HepG2 (cell line): ENCODE data around the gene PNMA8C. TPM values are rescaled to one million over a fixed set of nuclear protein-coding genes. Genes with fewer than 3 reads are reported as not detected.

Source experiments
- ATAC-seq: fragments of 200-7000 bp; cut with Tn5 transposase; 3 replicates; pipeline ENCODE4 v1.9.1; 2020; ENCODE audit warnings: mild to moderate bottlenecking, moderate library complexity
- BruUV-seq: library from RNA; stranded (reverse); fragments of 400-500 nt; replicated peaks from 2 replicates; lab custom pipeline; 2021; lab: Mats Ljungman, UMichigan
- CTCF ChIA-PET: fragments of 300-600 bp; formaldehyde crosslinking; extraction: SDS; loops from one replicate; lab custom pipeline; 2021; ENCODE audit warnings: low total read pairs, inconsistent platforms, low intra/inter-chr PET ratio; lab: Yijun Ruan, JAX
- POLR2A ChIA-PET: fragments of 350-600 bp; sonication (Branson Sonifier 250); formaldehyde crosslinking; loops from one replicate; lab custom pipeline; 2020; ENCODE audit warnings: antibody characterized with exemption, inconsistent platforms; lab: Yijun Ruan, JAX
- DNase-seq: peaks from one replicate; pipeline ENCODE4 v3.0.0-alpha.2; 2015; ENCODE audit warnings: low spot score
- FAIRE-seq: peaks from 3 replicates; lab custom pipeline; 2011; peaks lifted over from hg19 to GRCh38; lab: Jason Lieb, UNC
- H2AFZ ChIP-seq: one replicate; pipeline ENCODE4 v1.6.1; 2011; ENCODE audit warnings: low read length, inconsistent platforms
- H3K27ac ChIP-seq: fragments of 300-600 bp; 3 replicates; pipeline ENCODE4 v1.8.0; 2011; ENCODE audit warnings: mixed run types, mild to moderate bottlenecking, mixed read lengths, low read length, inconsistent platforms; ENCODE audit not compliant: insufficient read depth; ENCODE audit errors: extremely low read length
- H3K27me3 ChIP-seq, 2 experiments: fragments of 200-600 bp in 1 of 2; 2 replicates in 1 of 2; 3 replicates in 1 of 2; pipeline versions ENCODE4 v1.6.0 to v1.8.0; 2011; ENCODE audit warnings: low read length in 2 of 2, mild to moderate bottlenecking in 2 of 2, moderate library complexity in 2 of 2, inconsistent platforms in 1 of 2; ENCODE audit not compliant: insufficient read depth in 2 of 2, control insufficient read depth in 1 of 2
- H3K36me3 ChIP-seq, 2 experiments: fragments of 200-600 bp in 1 of 2; replicated peaks in 1 of 2; 2 replicates in 1 of 2; 3 replicates in 1 of 2; pipeline versions ENCODE4 v1.5.1 to v1.8.0; 2011; ENCODE audit warnings: low read length in 2 of 2, inconsistent platforms in 1 of 2; ENCODE audit not compliant: insufficient read depth in 2 of 2, control insufficient read depth in 1 of 2
- H3K4me1 ChIP-seq: 2 replicates; pipeline ENCODE4 v1.5.1; 2012; ENCODE audit warnings: low read length, inconsistent platforms; ENCODE audit not compliant: insufficient read depth
- H3K4me2 ChIP-seq: 2 replicates; pipeline ENCODE4 v1.6.0; 2011; ENCODE audit warnings: low read depth, low read length, inconsistent platforms
- H3K4me3 ChIP-seq, 3 experiments: fragments of 200-600 bp in 1 of 3; sonication (generic), shearing (Covaris generic) in 1 of 3; replicated peaks in 1 of 3; 2 replicates each; pipeline ENCODE4 v1.5.1; 2011 to 2016; ENCODE audit warnings: low read length in 3 of 3, inconsistent platforms in 2 of 3, low read depth in 2 of 3, mild to moderate bottlenecking in 2 of 3, control low read depth in 1 of 3, mixed read lengths in 1 of 3; ENCODE audit not compliant: insufficient read depth in 1 of 3
- H3K79me2 ChIP-seq: one replicate; pipeline ENCODE4 v1.6.1; 2011; ENCODE audit warnings: low read length, inconsistent platforms; ENCODE audit not compliant: insufficient read depth
- H3K9ac ChIP-seq: 2 replicates; pipeline ENCODE4 v1.6.0; 2011; ENCODE audit warnings: mild to moderate bottlenecking, low read depth, low read length, inconsistent platforms; ENCODE audit not compliant: insufficient read depth
- H3K9me3 ChIP-seq: 2 replicates; pipeline ENCODE4 v1.5.1; 2012; ENCODE audit warnings: mild to moderate bottlenecking, low read length
- H4K20me1 ChIP-seq: 2 replicates; pipeline ENCODE4 v1.6.0; 2011; ENCODE audit warnings: inconsistent platforms, mild to moderate bottlenecking, low read length, moderate library complexity; ENCODE audit not compliant: insufficient read depth
- MAF1 ChIP-seq: sonication (generic); formaldehyde crosslinking; IDR thresholded peaks from 2 replicates; pipeline ENCODE4 v1.5.0; 2020; ENCODE audit warnings: missing genetic modification reagents, borderline replicate concordance
- MATR3 ChIP-seq: sonication (generic); formaldehyde crosslinking; IDR thresholded peaks from 2 replicates; pipeline ENCODE4 v1.4.0; 2020; ENCODE audit warnings: missing genetic modification reagents
- PCBP1 ChIP-seq: fragments of 200-400 bp; formaldehyde crosslinking; IDR thresholded peaks from 2 replicates; pipeline ENCODE4 v1.6.1; 2017; ENCODE audit warnings: mild to moderate bottlenecking, low read depth, low read length, borderline replicate concordance
- RARA ChIP-seq: IDR thresholded peaks from 2 replicates; pipeline ENCODE4 v1.6.1; 2016; ENCODE audit warnings: missing genetic modification reagents, missing compliant biosample characterization
- RBM39 ChIP-seq: fragments of 200-400 bp; formaldehyde crosslinking; IDR thresholded peaks from one replicate; pipeline ENCODE4 v1.6.1; 2018; ENCODE audit warnings: antibody characterized with exemption, mild to moderate bottlenecking, low read depth, low read length; ENCODE audit not compliant: poor library complexity, severe bottlenecking
- SKIL ChIP-seq: sonication (generic); formaldehyde crosslinking; IDR thresholded peaks from 2 replicates; pipeline ENCODE4 v1.8.0; 2022; ENCODE audit warnings: missing genetic modification reagents, mild to moderate bottlenecking, moderate library complexity, borderline replicate concordance
- SYNCRIP ChIP-seq: fragments of 200-400 bp; formaldehyde crosslinking; IDR thresholded peaks from 2 replicates; pipeline ENCODE4 v1.6.1; 2018; ENCODE audit warnings: mild to moderate bottlenecking, low read depth, low read length; ENCODE audit not compliant: insufficient read depth
- ZNF317 ChIP-seq: sonication (generic); formaldehyde crosslinking; IDR thresholded peaks from 2 replicates; pipeline ENCODE4 v1.5.0; 2020; ENCODE audit warnings: mild to moderate bottlenecking, missing genetic modification reagents
- ZNF337 ChIP-seq: sonication (generic); formaldehyde crosslinking; IDR thresholded peaks from 2 replicates; pipeline ENCODE4 v1.5.1; 2020; ENCODE audit warnings: missing genetic modification reagents, low read depth, mild to moderate bottlenecking, borderline replicate concordance
- WGBS: methylation state at CpG from one replicate; pipeline ENCODE4 v1.1.6; 2017; ENCODE audit warnings: low lambda C conversion rate; 5-methylcytosine and 5-hydroxymethylcytosine counted together
- in situ Hi-C: cut with HindIII; loops from 2 replicates; pipeline ENCODE4 v1.10.0; 2017; ENCODE audit warnings: low pct_unique_long_range_greater_than_20kb; ENCODE audit not compliant: extremely low pct_ligation_motif_present
- intact Hi-C: fragments of 100-400 bp; cut with micrococcal nuclease; formaldehyde crosslinking; loops from one replicate; pipeline ENCODE4 v1.10.0; 2022; ENCODE audit not compliant: unreplicated experiment
- polyA plus RNA-seq, 8 experiments: library from polyadenylated mRNA; depleted of rRNA in 3 of 8; stranded (reverse) in 7 of 8; unstranded in 1 of 8; fragments of >200 nt; fragmentation: Illumina TruSeq in 4 of 8; extraction: Trizol in 4 of 8; gene quantifications; 2 replicates each; pipeline versions ENCODE4 v1.2.1 to v1.2.3, GENCODE V29; 2011 to 2016; ENCODE audit warnings: low read depth in 4 of 8, missing spikeins in 1 of 8, mixed read lengths in 1 of 8; ENCODE audit not compliant: insufficient read depth in 1 of 8
- total RNA-seq, 5 experiments: library from RNA; depleted of rRNA; stranded (reverse); fragments of >200 nt; fragmentation: Illumina TruSeq; extraction: Trizol; gene quantifications; 2 replicates each; pipeline ENCODE4 v1.2.3, GENCODE V29; 2016; ENCODE audit warnings: low read depth in 1 of 5
- TF ChIP-seq, protein P1 (sequence below): sonication (generic); formaldehyde crosslinking; conservative IDR thresholded peaks from 2 replicates; pipeline ENCODE4 v1.8.1; 2023; ENCODE audit warnings: missing genetic modification reagents
- TF ChIP-seq, protein P2 (sequence below): sonication (generic); formaldehyde crosslinking; IDR thresholded peaks from 2 replicates; pipeline ENCODE4 v1.8.0; 2022; ENCODE audit warnings: mild to moderate bottlenecking, missing genetic modification reagents; ENCODE audit not compliant: insufficient replicate concordance

PNMA8C gene
- total and polyA plus RNA-seq, 2 of the 13 experiments (the other 11 are each of a cell fraction or from before 2014, with no cell fraction given), result not detected

GRCh38 chr19:46380690-46381089, 48.0 kb downstream of the PNMA8C start:
- ChIA-PET CTCF (no interaction called here), POLR2A (no interaction called here)
- ATAC-seq (no peak), FAIRE-seq (no peak), DNase-seq (no peak)
- Histone ChIP-seq H3K79me2 (no peaks in the 10 kb centered on the region), H4K20me1 (no peaks in the 10 kb centered on the region), H2AFZ (no peak overlapping the region), H3K4me1 (peaks cover 2% of the 10 kb centered on the region), H3K9me3 (no peaks in the 10 kb centered on the region), H3K27ac (no peak overlapping the region), H3K4me2 (no peak overlapping the region), H3K27me3 (no peaks in the 10 kb centered on the region), H3K9ac (no peak overlapping the region), H3K4me3 (no peak overlapping the region), H3K36me3 (peaks cover 24 to 84% of the 10 kb centered on the region in 2 experiments)
- intact Hi-C loops, result no loop called here
- WGBS, result 95% methylated on average over 2 of the region's 2 CpGs
- BruUV-seq, result no TSS peak
- in situ Hi-C loops, result no loop called here
- TF ChIP-seq SYNCRIP, result no peak
- TF ChIP-seq PCBP1, result no peak
- no peak for TF ChIP-seq SKIL (CRISPR knock-in tag)
- TF ChIP-seq RARA (CRISPR knock-in tag), result no peak
- TF ChIP-seq, protein P1, sequence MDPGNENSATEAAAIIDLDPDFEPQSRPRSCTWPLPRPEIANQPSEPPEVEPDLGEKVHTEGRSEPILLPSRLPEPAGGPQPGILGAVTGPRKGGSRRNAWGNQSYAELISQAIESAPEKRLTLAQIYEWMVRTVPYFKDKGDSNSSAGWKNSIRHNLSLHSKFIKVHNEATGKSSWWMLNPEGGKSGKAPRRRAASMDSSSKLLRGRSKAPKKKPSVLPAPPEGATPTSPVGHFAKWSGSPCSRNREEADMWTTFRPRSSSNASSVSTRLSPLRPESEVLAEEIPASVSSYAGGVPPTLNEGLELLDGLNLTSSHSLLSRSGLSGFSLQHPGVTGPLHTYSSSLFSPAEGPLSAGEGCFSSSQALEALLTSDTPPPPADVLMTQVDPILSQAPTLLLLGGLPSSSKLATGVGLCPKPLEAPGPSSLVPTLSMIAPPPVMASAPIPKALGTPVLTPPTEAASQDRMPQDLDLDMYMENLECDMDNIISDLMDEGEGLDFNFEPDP (CRISPR knock-in tag), result no peak
- TF ChIP-seq MATR3 (CRISPR knock-in tag), result no peak
- TF ChIP-seq, protein P2, sequence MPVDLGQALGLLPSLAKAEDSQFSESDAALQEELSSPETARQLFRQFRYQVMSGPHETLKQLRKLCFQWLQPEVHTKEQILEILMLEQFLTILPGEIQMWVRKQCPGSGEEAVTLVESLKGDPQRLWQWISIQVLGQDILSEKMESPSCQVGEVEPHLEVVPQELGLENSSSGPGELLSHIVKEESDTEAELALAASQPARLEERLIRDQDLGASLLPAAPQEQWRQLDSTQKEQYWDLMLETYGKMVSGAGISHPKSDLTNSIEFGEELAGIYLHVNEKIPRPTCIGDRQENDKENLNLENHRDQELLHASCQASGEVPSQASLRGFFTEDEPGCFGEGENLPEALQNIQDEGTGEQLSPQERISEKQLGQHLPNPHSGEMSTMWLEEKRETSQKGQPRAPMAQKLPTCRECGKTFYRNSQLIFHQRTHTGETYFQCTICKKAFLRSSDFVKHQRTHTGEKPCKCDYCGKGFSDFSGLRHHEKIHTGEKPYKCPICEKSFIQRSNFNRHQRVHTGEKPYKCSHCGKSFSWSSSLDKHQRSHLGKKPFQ (CRISPR knock-in tag), result no peak
- no peak for TF ChIP-seq MAF1 (CRISPR knock-in tag)
- no peak for TF ChIP-seq ZNF337 (CRISPR knock-in tag)
- no peak for TF ChIP-seq RBM39
- no peak for TF ChIP-seq ZNF317 (CRISPR knock-in tag)
